Activated naive CD8-positive, alpha-beta T cell (primary cell): Measurements from ENCODE around the gene ADARB2.
"Not testable (repeated sequence)": the region's sequence is repeated elsewhere in the genome, so short reads cannot be mapped to it uniquely, and the experiment has no call there.

ENCODE experiments used
- H3K27ac Mint-ChIP-seq: one replicate; pipeline ENCODE4 v1.8.0; 2021; ENCODE audit warnings: mixed read lengths
- H3K27me3 Mint-ChIP-seq: one replicate; pipeline ENCODE4 v1.8.0; 2021; ENCODE audit warnings: mixed read lengths
- H3K36me3 Mint-ChIP-seq: one replicate; pipeline ENCODE4 v1.8.0; 2021; ENCODE audit warnings: mixed read lengths
- H3K4me1 Mint-ChIP-seq: one replicate; pipeline ENCODE4 v1.8.0; 2021; ENCODE audit warnings: low read depth, mixed read lengths
- H3K4me3 Mint-ChIP-seq: one replicate; pipeline ENCODE4 v1.8.0; 2021; ENCODE audit warnings: mild to moderate bottlenecking, mixed read lengths
- H3K9me3 Mint-ChIP-seq: one replicate; pipeline ENCODE4 v1.8.0; 2021; ENCODE audit warnings: low read depth, mixed read lengths

The ADARB2 gene

GRCh38 chr10:1264001-1264400 lies 473.3 kb downstream of the ADARB2 start:
- no peaks in the 10 kb centered on the region for H3K36me3 Mint-ChIP-seq
- H3K27me3 Mint-ChIP-seq: peaks cover 7% of the 10 kb centered on the region
- H3K4me1 Mint-ChIP-seq: no peaks in the 10 kb centered on the region
- H3K27ac Mint-ChIP-seq: no peak overlapping the region
- no peaks in the 10 kb centered on the region for H3K9me3 Mint-ChIP-seq
- H3K4me3 Mint-ChIP-seq: no peak overlapping the region

- H3K4me1 Mint-ChIP-seq: peaks cover 17% of the 10 kb centered on the region
- H3K4me3 Mint-ChIP-seq: no peak overlapping the region
- H3K27ac Mint-ChIP-seq: no peak overlapping the region
- no peaks in the 10 kb centered on the region for H3K9me3 Mint-ChIP-seq
- H3K27me3 Mint-ChIP-seq: peaks cover 16% of the 10 kb centered on the region
- no peaks in the 10 kb centered on the region for H3K36me3 Mint-ChIP-seq
Measured at GRCh38 chr10:1257274-1257673, 480.1 kb downstream of the ADARB2 start.

GRCh38 chr10:1256432-1256725 lies 480.9 kb downstream of the ADARB2 start:
- H3K4me1 Mint-ChIP-seq: peaks cover 17% of the 10 kb centered on the region
- no peak overlapping the region for H3K4me3 Mint-ChIP-seq
- H3K27me3 Mint-ChIP-seq: peaks cover 16% of the 10 kb centered on the region
- no peak overlapping the region for H3K27ac Mint-ChIP-seq
- no peaks in the 10 kb centered on the region for H3K36me3 Mint-ChIP-seq
- no peaks in the 10 kb centered on the region for H3K9me3 Mint-ChIP-seq

- H3K27me3 Mint-ChIP-seq: peaks cover 18% of the 10 kb centered on the region
- H3K4me1 Mint-ChIP-seq: peaks cover 17% of the 10 kb centered on the region
- no peak overlapping the region for H3K27ac Mint-ChIP-seq
- no peak overlapping the region for H3K4me3 Mint-ChIP-seq
- H3K9me3 Mint-ChIP-seq: no peaks in the 10 kb centered on the region
- H3K36me3 Mint-ChIP-seq: no peaks in the 10 kb centered on the region
Measured at GRCh38 chr10:1255600-1256431, 481.5 kb downstream of the ADARB2 start.

GRCh38 chr10:1255118-1255517 lies 482.2 kb downstream of the ADARB2 start:
- H3K4me3 Mint-ChIP-seq: no peak overlapping the region
- peaks cover 20% of the 10 kb centered on the region for H3K27me3 Mint-ChIP-seq
- no peaks in the 10 kb centered on the region for H3K9me3 Mint-ChIP-seq
- peaks cover 17% of the 10 kb centered on the region for H3K4me1 Mint-ChIP-seq
- H3K36me3 Mint-ChIP-seq: no peaks in the 10 kb centered on the region
- H3K27ac Mint-ChIP-seq: no peak overlapping the region

- H3K27me3 Mint-ChIP-seq: peaks cover 21% of the 10 kb centered on the region
- H3K9me3 Mint-ChIP-seq: no peaks in the 10 kb centered on the region
- H3K4me3 Mint-ChIP-seq: peak overlapping the region; percentile 6
- H3K27ac Mint-ChIP-seq: peak overlapping the region; percentile 82
- no peaks in the 10 kb centered on the region for H3K36me3 Mint-ChIP-seq
- H3K4me1 Mint-ChIP-seq: peaks cover 17% of the 10 kb centered on the region
Measured at GRCh38 chr10:1253523-1254353, 483.6 kb downstream of the ADARB2 start.

- peaks cover 14% of the 10 kb centered on the region for H3K4me1 Mint-ChIP-seq
- no peak overlapping the region for H3K4me3 Mint-ChIP-seq
- H3K27me3 Mint-ChIP-seq: peaks cover 23% of the 10 kb centered on the region
- no peaks in the 10 kb centered on the region for H3K9me3 Mint-ChIP-seq
- H3K27ac Mint-ChIP-seq: no peak overlapping the region
- H3K36me3 Mint-ChIP-seq: no peaks in the 10 kb centered on the region
Measured at GRCh38 chr10:1251769-1252168, 485.6 kb downstream of the ADARB2 start.

GRCh38 chr10:1249142-1249920 lies 488.0 kb downstream of the ADARB2 start:
- Mint-ChIP-seq H3K4me3 (no peak overlapping the region), H3K27ac (no peak overlapping the region), H3K27me3 (peaks cover 27% of the 10 kb centered on the region), H3K4me1 (peaks cover 6% of the 10 kb centered on the region), H3K36me3 (no peaks in the 10 kb centered on the region), H3K9me3 (peaks cover 3% of the 10 kb centered on the region)

- H3K36me3 Mint-ChIP-seq, H3K4me3 Mint-ChIP-seq, H3K27ac Mint-ChIP-seq, H3K4me1 Mint-ChIP-seq, H3K9me3 Mint-ChIP-seq: not testable (repeated sequence)
- H3K27me3 Mint-ChIP-seq: peaks cover 25% of the 10 kb centered on the region
Measured at GRCh38 chr10:1248262-1248630, 489.1 kb downstream of the ADARB2 start.

GRCh38 chr10:1247598-1248261 lies 489.6 kb downstream of the ADARB2 start:
- H3K9me3 Mint-ChIP-seq: peaks cover 3% of the 10 kb centered on the region
- H3K27ac Mint-ChIP-seq: no peak overlapping the region
- H3K36me3 Mint-ChIP-seq: no peaks in the 10 kb centered on the region
- H3K4me1 Mint-ChIP-seq: no peaks in the 10 kb centered on the region
- H3K4me3 Mint-ChIP-seq: no peak overlapping the region
- H3K27me3 Mint-ChIP-seq: peaks cover 24% of the 10 kb centered on the region

- H3K36me3 Mint-ChIP-seq: no peaks in the 10 kb centered on the region
- H3K4me1 Mint-ChIP-seq: peaks cover 7% of the 10 kb centered on the region
- no peak overlapping the region for H3K4me3 Mint-ChIP-seq
- no peak overlapping the region for H3K27ac Mint-ChIP-seq
- H3K9me3 Mint-ChIP-seq: peaks cover 3% of the 10 kb centered on the region
- H3K27me3 Mint-ChIP-seq: peaks cover 17% of the 10 kb centered on the region
Measured at GRCh38 chr10:1244493-1244892, 492.8 kb downstream of the ADARB2 start.

GRCh38 chr10:1243486-1244234 lies 493.7 kb downstream of the ADARB2 start:
- H3K36me3 Mint-ChIP-seq: no peaks in the 10 kb centered on the region
- peaks cover 14% of the 10 kb centered on the region for H3K27me3 Mint-ChIP-seq
- H3K4me3 Mint-ChIP-seq: no peak overlapping the region
- H3K9me3 Mint-ChIP-seq: peaks cover 3% of the 10 kb centered on the region
- H3K27ac Mint-ChIP-seq: no peak overlapping the region
- H3K4me1 Mint-ChIP-seq: peaks cover 7% of the 10 kb centered on the region

GRCh38 chr10:1242975-1243374 lies 494.4 kb downstream of the ADARB2 start:
- Mint-ChIP-seq H3K36me3 (no peaks in the 10 kb centered on the region), H3K27me3 (peaks cover 11% of the 10 kb centered on the region), H3K4me1 (peaks cover 7% of the 10 kb centered on the region), H3K4me3 (no peak overlapping the region), H3K9me3 (peaks cover 3% of the 10 kb centered on the region), H3K27ac (no peak overlapping the region)
